GM18870 (cell line): ENCODE data around the gene HSPA8.
"Not testable (repeated sequence)": the region's sequence is repeated elsewhere in the genome, so short reads cannot be mapped to it uniquely, and the experiment has no call there.

Source experiments
- ATAC-seq: cut with Tn5 transposase; IDR thresholded peaks from one replicate; pipeline ENCODE4 v1.9.1; 2021; ENCODE audit warnings: moderate library complexity; ENCODE audit not compliant: unreplicated experiment

The HSPA8 gene

DNA sequence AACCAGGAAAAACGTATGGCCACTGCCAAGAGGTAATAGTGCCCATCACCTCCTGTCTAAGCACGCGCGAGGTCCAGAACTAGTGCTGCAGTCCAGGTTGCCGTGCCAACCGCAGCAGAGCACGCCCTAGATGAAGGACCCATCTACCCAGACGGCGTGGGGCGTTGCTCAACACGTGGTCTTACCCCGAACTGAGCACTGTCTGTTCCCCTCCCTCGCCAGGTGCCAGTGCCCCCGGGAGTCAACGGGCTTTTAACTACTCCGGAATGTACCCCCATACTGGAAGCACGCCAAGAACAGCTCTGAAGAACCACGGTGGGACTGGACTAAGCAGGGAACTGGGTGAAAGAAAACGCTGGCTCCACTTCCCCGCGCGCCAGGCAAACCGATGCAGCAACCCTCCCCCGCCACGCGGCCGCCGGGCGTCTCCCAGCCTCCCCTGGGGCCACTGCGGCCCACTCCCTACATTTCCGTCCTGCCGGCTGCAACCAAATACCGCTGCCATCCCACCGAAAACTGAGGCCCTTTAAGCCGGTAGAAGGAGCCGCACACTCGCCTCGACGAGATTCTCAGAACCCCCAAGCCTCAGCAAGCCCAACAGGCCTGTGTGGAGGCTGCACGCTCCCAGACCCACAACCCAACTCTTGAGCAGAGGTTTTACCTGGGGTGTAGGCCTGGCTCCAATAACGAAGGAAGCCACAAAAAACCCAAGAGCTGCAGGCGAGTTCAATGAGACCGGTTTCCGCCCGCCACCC, at the start of gene HSPA8:
Gene HSPA8 (minus strand): TSS at position 734 of the 755 bp plus-strand sequence. CDS start 812 bp downstream, outside the sequence.
- no peak for ATAC-seq

DNA sequence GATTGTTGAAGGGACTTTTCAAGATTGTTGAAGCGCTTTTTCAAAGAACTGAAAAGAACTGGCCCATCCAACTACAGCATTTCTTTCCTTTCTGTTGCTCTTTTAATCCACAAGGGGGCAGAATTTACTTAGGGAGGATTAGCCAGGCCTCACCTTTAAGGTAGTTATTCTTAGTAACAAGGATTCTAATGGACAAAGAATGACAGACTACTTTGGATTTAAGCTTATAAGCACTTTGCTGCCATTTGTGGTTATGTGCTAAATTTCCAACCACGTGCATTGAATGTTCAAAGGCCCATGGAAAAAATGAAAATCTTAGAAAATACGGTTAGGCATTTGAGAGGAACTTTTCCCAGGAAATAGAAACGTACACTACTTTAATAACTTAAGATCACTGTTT, 49.5 kb upstream of the HSPA8 start:
- no peak for ATAC-seq

DNA sequence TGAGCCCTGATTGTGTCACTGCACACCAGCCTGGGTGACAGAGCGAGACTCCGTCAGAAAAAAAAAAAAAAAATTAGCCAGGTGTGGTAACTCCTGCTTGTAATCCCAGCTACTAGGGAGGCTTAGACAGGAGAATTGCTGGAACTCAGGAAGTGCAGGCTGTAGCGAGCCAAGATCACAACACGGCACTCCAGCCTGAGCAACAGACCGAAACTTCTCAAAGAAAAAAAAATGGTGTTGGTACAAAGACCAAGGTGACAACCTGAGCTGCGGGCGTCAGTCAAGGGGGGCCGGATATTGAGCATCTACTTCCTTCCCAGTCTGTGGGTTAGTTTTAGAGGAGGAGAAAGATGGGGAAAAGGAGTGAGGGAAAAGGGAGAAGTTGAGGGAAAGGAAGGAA, 48.5 kb upstream of the HSPA8 start:
- no peak for ATAC-seq

DNA sequence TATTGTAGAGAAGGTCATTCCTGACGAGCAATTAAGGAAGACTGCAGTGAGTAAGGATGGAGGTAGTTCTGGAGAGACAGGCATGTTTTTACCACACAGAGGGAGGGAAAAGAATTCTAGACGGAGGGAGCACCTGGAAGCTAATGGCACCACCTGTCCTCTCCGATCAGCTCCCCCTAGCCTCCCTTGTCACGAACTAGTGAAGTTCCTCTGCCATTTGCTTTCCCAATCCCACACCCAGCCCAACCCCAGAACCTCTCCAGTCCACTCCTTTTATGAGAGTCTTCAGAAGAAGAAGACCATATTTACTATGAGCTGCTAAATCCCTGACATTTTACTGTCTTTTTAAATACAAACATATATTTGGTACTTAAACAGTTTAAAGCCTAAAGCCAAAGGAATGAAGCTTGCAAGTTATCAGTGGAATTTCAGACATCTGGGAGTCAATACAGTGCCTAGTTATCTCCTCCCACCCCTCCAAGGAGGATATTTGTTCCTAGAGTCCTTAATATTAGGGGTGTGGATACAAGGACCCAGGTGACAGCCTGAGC, 46.1 kb upstream of the HSPA8 start:
- ATAC-seq = no peak

DNA sequence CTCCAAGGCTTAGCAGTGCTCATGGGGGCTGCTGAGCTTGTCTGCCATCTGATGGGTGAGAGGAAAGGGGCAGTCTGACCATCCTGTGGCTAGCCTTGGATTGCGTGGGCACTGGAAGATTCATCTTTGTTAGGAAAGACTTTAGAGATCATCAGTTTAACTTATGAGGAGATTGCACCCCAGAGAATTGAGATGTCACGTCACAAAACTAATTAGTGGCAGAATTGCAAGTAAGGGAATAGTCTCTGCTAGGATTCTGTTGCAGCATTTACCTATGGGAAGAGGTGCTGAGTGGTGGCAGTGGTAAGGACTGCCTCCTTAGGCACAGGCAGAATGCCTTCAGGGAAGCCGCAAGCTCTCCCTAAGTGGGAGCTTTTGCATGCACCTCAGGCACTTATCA, 42.8 kb upstream of the HSPA8 start:
- ATAC-seq = no peak

DNA sequence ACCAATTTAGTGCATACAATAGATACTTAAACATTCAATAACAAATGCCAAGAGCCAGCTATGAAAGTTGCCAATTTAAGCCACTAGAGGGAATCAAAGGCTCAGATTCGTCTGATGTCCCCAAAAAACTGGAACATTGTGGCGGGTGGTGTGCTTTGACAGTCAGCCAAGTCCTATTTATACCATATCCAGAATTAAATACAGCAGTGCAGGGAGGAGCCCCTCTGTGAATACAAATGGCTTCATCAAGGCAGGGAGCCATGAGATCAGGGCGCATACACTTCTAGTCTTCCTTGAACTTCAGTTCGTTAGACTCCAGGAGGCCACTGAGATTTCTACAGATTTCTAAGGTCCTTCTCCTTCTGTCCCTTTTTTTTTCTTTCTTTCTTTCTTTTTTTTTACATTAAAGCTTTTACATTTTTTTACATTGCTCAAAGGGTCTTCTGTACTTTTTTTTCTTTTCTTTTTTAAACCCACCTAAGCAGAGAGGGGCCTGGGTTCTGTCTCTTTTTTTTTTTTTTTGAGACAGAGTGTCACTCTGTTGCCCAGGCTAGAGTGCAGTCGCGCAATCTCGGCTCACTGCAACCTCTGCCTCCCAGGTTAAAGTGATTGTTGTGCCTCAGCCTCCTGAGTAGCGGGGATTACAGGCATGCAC, 41.5 kb upstream of the HSPA8 start:
- no peak for ATAC-seq

DNA sequence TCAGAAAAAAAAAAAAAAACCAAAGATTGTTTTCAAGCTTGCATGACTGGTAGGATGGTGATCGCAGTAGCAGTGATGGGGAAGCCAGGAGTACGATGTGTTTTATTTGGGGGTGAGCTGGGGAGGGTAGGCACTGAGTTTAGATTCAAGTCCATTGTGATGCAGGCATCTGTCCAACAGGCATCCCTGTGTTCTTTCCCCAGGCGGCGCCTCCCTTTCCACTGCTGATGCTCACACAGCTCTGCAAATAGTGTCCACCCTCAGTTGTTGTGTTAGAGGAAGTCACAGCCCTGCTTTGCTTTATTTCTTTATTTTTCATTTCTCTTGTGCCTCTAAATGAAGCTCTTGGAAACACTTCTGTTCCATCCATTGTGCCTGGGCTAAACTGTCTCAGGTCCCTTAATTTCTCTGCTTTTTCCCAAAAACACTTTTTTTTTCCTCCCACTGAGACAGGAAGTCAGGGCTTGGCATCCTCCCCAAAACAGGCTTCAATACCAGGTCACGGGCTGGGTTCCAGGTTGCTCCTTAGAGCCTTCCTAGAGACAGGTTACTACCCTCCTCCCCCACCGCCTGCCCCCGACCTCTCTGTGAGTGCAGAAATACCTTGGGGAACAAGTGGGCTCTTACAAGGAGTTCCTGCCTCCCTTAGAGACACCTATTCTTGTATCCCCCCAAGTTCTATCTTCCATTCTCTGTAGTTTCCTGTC, 38.6 kb upstream of the HSPA8 start:
- no peak for ATAC-seq

DNA sequence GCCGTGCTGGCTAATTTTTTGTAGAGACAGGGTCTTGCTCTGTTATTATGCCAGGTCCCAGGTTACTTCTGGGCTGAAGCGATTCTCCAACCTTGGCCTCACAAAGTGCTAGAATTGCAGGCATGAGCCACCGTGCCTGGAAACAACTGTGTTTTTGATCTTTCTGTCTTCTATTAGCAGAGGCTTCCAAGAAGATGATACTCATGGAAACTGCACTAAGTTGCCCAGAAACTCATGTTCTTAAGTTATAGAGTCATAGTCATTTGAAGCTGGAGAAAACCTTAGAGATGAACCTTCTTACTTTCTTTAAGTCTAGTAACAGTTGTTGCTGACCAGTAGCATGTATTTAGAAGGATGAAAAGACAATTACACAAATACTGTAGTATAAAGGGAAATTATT, 37.1 kb upstream of the HSPA8 start:
- ATAC-seq = no peak

DNA sequence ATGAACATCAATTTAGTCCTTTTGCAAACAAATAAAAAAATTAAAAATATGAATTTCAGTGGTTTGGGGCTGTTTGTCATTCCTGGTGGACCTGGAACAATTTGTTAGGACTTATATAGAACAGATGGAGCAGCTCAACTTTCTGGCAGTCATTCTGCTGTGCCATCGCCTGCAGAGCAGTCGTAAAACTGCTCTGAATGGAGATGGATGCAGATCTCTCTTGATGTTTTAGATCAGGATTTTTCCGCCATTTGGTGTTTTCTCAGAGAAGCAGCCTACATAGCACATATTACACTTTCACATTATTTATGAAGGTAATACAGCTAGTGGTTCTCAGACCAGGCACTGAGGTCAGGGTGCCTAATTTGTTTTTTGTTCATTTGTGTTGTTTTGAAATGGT, 31.8 kb upstream of the HSPA8 start:
- ATAC-seq = no peak

DNA sequence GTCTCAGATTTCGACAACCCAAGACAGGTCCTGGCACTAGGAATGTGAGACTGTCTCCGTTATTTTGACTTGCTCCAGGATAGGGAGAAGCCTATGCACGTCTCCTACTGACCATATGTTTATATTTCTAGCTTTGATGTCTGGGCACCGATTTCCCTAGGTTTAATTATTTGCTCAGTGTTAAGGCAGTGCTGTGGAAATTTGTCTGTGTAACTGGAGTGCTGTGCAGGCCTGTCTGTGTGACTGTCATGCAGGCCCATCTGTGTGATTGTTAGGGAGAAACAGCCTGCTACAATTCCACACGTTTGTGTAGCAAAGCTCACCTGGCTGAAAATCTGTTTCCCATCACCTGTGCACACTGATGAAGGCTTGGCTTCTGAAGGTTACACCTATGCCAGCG, 29.6 kb upstream of the HSPA8 start:
- no peak for ATAC-seq

DNA sequence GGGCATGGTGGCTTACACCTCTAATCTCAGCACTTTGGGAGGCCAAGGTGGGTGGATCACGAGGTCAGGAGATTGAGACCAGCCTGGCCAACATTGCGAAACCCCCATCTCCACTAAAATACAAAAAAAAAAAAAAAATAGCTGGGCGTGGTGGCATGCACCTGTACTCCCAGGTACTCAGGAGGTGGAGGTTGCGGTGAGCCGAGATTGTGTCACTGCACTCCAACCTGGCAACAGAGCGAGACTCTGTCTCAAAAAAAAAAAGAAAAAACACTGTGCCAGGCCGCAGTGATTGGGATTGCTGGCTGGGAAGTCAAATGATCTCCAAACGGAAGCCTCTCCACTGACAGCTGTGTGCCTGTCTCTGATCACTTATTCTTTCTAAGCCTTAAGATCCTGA, 28.2 kb upstream of the HSPA8 start:
- ATAC-seq = not testable (repeated sequence)

DNA sequence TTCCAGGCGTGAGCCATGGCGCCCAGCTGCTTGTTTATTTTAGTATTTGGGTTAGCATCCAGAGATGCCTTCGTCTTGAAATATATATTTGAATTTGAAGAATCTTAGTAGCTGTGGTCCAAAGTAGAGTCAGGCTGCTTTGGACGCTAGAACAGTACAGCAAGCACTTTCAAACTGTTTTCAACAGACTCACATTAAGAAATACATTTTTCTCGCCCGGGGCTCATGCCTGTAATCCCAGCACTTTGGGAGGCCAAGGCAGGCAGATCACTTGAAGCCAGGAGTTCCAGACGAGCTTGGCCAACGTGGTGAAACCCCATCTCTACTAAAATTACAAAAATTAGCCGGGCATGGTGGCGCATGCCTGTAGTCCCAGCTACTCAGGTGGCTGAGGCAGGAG, 27.0 kb upstream of the HSPA8 start:
- not testable (repeated sequence) for ATAC-seq

DNA sequence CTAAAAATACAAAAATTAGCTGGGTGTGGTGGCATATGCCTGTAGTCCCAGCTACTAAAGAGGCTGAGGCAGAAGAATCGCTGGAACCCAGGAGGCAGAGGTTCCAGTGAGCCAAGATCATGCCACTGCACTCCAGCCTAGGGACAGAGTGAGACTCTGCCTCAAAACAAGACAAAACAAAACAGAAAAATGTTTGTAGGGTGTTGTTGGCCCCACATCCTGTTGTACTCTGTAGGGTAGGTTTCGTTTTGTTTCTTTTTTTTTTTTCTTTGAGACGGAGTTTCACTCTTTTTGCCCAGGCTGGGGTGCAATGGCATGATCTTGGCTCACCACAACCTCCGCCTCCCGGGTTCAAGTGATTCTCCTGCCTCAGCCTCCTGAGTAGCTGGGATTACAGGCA, 25.7 kb upstream of the HSPA8 start:
- peak; percentile 88 for ATAC-seq

DNA sequence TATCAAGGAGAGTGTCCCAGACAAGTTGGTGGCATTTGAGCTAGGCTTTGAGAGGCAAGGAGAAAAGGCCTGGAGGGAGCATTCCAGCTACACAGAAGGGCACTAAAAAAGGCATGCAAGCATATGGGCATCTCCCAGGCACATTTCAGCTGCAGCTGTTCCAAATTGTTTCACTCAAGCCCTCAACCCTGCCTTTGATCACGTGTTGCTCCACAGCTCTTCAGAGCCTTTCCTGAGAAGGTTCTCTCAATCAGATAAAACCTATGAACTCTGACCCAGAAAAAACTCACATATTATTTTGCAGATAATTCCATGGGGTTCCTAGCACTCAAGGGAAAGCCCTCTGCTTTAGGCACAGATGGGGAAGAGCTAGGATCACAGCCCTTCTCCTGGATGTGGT, 24.4 kb upstream of the HSPA8 start:
- no peak for ATAC-seq

DNA sequence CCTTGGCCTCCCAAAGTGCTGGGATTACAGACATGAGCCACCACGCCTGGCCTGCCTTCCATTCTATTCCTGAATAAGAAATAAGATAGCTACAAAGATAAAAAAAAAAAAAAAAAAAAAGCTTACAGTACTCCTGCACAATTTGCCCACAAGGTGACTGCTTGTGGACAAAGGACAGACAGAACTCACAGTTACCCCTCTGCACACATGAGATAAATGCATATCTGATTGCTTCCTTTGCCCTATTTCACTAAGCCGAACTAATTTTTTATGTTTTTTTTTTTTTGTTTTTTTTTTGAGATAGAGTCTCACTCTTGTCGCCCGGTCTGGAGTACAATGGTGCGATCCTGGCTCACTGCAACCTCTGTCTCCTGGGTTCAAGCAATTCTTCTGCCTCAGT, 23.6 kb upstream of the HSPA8 start:
- ATAC-seq = no peak

DNA sequence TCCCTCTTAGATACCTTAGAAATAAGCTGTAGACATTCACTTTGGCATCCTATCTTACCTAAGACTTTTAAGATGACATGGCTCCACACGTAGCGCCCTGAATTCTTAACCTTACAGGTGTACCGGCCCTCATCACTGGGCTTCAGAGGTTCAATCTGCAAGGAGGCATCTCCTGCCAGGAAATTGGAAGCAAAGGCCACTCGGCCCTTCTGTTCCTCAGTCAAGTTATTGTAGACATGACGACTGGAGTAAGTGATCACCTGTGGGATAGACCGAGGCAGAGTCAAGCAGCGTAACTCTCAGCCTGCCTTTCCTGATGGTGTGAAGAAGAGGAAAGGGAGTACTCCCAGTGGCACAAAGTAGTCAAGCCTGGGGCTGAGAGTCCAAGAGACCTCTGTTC, 22.5 kb upstream of the HSPA8 start:
- no peak for ATAC-seq

DNA sequence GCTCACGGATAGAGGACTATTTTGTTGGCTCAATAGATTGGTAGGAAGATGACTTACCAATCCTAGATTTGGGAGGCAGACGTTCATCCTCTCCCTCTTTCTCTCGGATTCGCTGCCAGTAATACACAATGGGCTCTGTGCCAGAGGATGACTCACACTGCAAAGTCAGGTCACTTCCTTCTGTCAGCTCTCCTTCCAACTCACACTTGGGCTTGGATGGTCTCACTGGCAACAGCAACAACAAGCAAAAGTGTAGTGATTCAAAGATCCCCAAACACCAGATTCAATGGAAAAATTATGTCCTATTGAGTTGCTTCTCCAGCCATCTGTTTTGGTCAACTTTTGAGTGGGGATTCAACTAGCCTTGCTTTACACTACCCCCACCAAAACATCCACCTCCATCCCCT, 21.7 kb upstream of the HSPA8 start:
- no peak for ATAC-seq

DNA sequence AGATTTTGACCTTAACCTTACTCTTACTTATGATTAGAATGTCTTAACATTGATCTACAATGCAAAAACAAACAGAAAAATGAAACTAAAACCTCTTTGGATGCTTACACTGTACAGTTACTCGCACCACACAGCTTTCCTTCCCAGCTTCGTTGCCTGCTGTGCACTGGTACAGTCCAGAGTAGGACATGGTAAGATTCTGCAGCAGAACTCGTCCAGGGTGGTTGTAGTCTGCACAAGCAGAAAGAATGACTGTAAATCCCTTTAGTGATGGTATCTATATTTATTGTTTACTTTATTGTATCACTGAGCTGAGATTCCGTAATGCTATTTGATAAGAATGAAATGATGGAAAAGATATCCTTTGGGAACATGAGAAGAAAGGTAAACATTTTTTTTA, 21.0 kb upstream of the HSPA8 start:
- no peak for ATAC-seq

DNA sequence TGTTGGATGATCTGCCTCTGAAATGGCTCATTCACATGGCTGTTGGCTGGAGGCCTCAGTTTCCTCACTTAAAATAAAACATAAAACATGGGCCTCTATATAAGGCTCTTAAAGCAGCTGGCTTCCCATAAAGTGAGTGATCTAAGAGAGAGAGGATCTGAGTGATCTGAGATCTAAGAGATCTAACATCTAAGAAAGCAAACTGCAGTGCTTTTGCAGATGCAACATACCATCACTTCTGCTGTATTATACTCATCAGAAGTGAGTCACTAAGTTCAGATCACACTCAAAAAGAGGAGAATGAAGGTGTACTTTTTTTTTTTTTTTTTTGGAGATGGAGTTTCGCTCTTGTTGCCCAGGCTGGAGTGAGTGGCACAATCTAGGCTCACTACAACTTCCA, 18.1 kb upstream of the HSPA8 start:
- ATAC-seq = no peak

DNA sequence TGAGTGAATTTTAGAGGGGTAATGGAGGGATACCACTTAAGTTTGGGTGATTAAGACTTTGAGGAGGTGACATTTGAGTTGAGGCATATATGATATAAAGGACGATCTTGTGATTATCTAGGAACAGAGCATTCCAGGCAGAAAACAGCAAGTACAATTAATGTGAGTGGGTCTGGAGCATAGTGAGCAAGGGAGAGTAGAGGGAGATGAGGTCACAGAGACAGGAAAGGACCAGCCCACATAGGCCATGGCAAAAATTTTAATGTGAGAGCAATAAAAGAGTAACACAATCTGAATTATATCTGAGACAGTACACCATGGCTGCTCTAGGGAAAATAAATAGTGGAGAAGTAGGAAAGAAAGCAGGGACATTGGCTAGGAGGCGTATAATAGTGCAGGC, 14.5 kb upstream of the HSPA8 start:
- no peak for ATAC-seq

DNA sequence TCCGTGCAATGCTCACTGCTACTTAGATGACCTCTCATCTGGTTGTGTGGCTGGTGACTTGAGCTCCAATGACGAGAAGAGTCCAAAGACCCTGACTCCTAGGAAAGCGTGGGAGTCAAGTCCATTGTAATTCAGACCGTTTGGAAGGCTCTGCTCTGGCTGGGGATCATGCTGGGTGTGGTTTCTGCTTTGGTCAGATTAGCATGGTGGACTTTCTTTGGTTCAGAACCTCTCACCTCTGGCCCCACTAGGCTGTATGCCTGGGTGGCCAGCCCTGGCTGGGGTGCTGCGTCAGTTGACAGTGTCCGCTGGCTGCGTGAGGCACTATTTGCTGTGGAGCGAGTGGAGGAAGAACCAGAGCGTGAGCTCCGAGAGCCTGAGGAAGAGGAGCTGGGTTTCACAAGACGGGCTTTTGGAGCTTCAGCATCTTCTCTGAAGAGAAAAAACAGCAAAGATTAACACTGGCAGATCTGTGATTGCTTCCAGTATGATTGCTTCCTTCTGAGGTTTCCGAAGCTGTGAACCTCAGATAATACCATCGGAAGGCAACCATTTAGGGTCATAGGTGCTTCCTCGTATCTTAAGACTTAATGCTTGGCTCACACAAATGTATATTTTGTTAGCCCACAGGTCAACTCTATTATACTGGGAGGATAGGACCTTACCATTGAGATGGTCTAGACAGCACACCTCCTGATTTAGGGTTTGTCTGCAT, 11.6 kb upstream of the HSPA8 start:
- ATAC-seq = no peak
